BJ (cell line): ENCODE results near the gene FRMD3. TPM values are rescaled to one million over a fixed set of nuclear protein-coding genes. Genes with fewer than 3 reads are reported as not detected.

Experiments
- CTCF ChIA-PET: fragments of 350-600 bp; formaldehyde crosslinking; extraction: SDS; loops from one replicate; lab custom pipeline; 2021; ENCODE audit warnings: antibody characterized with exemption, inconsistent platforms; lab: Yijun Ruan, JAX
- POLR2A ChIA-PET: fragments of 300-600 bp; sonication (Branson Sonifier 250); formaldehyde crosslinking; extraction: SDS; loops from one replicate; lab custom pipeline; 2021; ENCODE audit warnings: antibody characterized with exemption; lab: Charles Lee
- DNase-seq: peaks from one replicate; pipeline ENCODE4 v3.0.0-alpha.2; 2011; ENCODE audit warnings: low read depth
- H3K27me3 ChIP-seq: 2 replicates; pipeline ENCODE4 v1.6.0; 2011; ENCODE audit warnings: low read length; ENCODE audit not compliant: control insufficient read depth, insufficient read depth
- H3K36me3 ChIP-seq: 2 replicates; pipeline ENCODE4 v1.5.1; 2011; ENCODE audit warnings: low read length; ENCODE audit not compliant: control insufficient read depth, insufficient read depth
- H3K4me3 ChIP-seq: 2 replicates; pipeline ENCODE4 v1.5.1; 2011; ENCODE audit warnings: low read depth, mild to moderate bottlenecking, control low read depth, low read length
- polyA plus RNA-seq: library from polyadenylated mRNA; depleted of rRNA; stranded (reverse); fragments of >200 nt; gene quantifications from 2 replicates; pipeline ENCODE4 v1.2.3, GENCODE V29; 2011
- TF ChIP-seq, protein P1 (sequence below): IDR thresholded peaks from 2 replicates; pipeline ENCODE4 v1.5.1; 2011; ENCODE audit warnings: low read depth, mild to moderate bottlenecking, control low read depth, inconsistent platforms, low read length, moderate library complexity; ENCODE audit not compliant: insufficient read depth

Gene FRMD3
- polyA plus RNA-seq, 1 experiment = 0.10 TPM

DNA sequence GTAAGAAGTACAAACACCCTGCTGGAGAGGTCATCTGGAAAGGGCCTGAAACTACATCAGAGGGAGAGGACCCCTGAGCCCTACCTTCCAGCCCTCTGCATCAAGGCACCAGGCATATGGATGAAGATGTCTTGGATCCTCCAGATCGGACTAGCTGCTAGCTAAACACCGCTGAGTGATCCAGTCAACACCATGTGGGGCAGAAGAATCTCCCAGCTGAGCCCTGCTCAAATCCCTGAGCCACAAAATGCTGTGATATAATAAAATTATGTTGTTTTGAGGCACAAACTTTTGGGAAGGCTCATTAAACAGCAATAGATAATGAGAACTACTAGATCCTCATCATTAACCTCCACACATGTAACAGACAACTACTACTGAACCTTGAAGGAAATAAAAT is 155.2 kb downstream of the FRMD3 start:
- H3K27me3 ChIP-seq = no peaks in the 10 kb centered on the region
- no peaks in the 10 kb centered on the region for H3K36me3 ChIP-seq
- ChIA-PET POLR2A (no interaction called here), CTCF (no interaction called here)
- no peak for DNase-seq
- TF ChIP-seq, protein P1, sequence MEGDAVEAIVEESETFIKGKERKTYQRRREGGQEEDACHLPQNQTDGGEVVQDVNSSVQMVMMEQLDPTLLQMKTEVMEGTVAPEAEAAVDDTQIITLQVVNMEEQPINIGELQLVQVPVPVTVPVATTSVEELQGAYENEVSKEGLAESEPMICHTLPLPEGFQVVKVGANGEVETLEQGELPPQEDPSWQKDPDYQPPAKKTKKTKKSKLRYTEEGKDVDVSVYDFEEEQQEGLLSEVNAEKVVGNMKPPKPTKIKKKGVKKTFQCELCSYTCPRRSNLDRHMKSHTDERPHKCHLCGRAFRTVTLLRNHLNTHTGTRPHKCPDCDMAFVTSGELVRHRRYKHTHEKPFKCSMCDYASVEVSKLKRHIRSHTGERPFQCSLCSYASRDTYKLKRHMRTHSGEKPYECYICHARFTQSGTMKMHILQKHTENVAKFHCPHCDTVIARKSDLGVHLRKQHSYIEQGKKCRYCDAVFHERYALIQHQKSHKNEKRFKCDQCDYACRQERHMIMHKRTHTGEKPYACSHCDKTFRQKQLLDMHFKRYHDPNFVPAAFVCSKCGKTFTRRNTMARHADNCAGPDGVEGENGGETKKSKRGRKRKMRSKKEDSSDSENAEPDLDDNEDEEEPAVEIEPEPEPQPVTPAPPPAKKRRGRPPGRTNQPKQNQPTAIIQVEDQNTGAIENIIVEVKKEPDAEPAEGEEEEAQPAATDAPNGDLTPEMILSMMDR = no peak
- H3K4me3 ChIP-seq = no peak overlapping the region

DNA sequence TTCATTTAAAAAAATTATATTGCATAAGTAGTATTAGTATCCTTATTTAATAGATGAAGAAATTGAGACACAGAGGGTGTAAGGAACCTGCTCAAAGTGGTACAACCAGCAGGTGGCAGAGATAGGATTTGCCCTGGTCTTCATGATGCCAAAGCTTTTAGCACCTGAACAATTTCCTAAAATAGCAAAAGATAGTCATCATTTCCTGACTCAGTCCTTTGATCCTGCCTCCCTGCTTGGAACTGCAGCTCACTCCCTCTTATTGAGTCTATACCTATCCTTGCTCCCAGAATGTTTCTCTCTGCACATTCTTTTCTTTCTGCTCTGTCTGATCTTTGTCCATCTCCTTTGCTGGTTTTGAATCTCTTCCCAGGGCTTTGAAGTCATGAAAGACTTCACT is 155.8 kb downstream of the FRMD3 start:
- H3K27me3 ChIP-seq = no peaks in the 10 kb centered on the region
- DNase-seq = no peak
- TF ChIP-seq, protein P1 = no peak
- H3K4me3 ChIP-seq = no peak overlapping the region
- CTCF ChIA-PET = interaction anchor here (0.7 to 0.9 kb wide), 2 partner anchors 9 to 27 kb away, joined by 3 to 5 read pairs; no protein-coding TSS in a partner anchor
- no peaks in the 10 kb centered on the region for H3K36me3 ChIP-seq
- POLR2A ChIA-PET = no interaction called here

DNA sequence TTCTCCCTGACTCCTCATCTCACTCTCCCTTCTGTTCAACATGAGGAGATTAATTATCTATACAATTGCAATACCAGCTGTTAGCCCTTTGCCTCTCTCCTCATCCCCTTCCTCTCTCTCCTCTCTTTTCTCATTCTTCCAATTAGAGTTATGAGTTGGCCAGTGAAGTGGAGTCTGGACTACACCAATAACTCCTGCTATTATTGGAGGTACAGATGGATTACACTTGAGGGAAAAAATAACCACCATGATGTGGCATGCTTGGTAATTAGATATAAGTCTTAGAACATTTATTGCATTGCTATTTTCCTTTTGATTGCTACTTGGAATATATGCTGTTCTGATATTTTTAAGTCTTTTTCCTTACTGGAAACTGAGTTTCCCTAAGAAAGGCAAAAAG is 159.2 kb downstream of the FRMD3 start:
- no peak overlapping the region for H3K4me3 ChIP-seq
- H3K27me3 ChIP-seq = no peaks in the 10 kb centered on the region
- no peaks in the 10 kb centered on the region for H3K36me3 ChIP-seq
- TF ChIP-seq, protein P1 = no peak
- ChIA-PET POLR2A (no interaction called here), CTCF (no interaction called here)
- no peak for DNase-seq

DNA sequence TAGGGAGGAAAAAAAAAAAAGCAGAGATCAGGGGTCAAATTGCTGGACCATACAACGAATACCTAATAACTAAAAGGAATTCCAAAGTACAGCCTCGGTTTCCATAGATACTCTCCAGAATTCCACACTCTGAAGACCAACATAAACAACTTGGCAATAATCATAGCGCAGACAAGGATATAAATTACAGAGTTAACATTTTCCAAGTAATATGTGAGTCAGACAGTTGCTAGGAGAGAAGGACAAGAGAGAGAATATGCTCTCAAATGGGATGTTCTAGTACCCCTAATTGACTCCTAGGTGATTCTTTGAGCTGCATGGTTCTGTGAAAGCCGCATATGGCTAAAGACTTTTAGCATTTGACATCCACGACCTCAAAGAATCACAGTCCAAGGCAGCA is 165.2 kb downstream of the FRMD3 start:
- TF ChIP-seq, protein P1 = no peak
- CTCF ChIA-PET = interaction anchor here (1.5 kb wide), 1 partner anchor 9 kb away, joined by 3 read pairs; no protein-coding TSS in a partner anchor
- H3K4me3 ChIP-seq = no peak overlapping the region
- no peaks in the 10 kb centered on the region for H3K36me3 ChIP-seq
- POLR2A ChIA-PET = no interaction called here
- no peak for DNase-seq
- H3K27me3 ChIP-seq = no peaks in the 10 kb centered on the region

DNA sequence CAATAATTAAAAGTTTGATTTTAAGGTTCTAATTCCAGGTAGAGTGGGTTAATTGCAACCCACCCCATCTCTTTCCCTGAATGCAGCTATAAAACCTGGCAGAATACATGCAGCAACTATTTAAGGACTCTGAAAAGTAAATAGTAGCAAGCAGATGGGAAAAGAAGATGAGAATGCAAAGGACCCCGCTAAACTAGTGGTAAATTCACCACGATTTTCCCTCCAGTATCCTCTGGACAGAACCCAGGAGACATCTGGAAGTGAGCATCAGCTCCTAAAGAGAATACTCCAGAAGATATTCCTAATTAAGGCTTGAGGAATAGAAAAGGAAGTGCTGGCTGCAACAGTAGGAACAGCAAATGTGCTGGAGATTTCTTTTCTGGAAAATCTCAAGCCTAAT is 170.9 kb downstream of the FRMD3 start:
- POLR2A ChIA-PET = no interaction called here
- no peaks in the 10 kb centered on the region for H3K36me3 ChIP-seq
- CTCF ChIA-PET = no interaction called here
- no peak overlapping the region for H3K4me3 ChIP-seq
- no peak for DNase-seq
- H3K27me3 ChIP-seq = no peaks in the 10 kb centered on the region
- TF ChIP-seq, protein P1 = no peak
